ENCODE data around the gene RASGRP3.

RASGRP3 gene

GRCh38 chr2:33494877-33495641, 18.6 kb downstream of the RASGRP3 start:
- no peak overlapping the region for H3K4me3 ChIP-seq (ENCODE audit: low read depth, low read length)
- no peak for TF ChIP-seq CTCF (IDR thresholded peaks at IDR 0.05; ENCODE audit: low read depth, low read length)

GRCh38 chr2:33495683-33496082, 19.2 kb downstream of the RASGRP3 start:
- no peak for TF ChIP-seq CTCF (IDR thresholded peaks at IDR 0.05; ENCODE audit: low read depth, low read length)
- H3K4me3 ChIP-seq (ENCODE audit: low read depth, low read length) = no peak overlapping the region

GRCh38 chr2:33496150-33496549, 19.7 kb downstream of the RASGRP3 start:
- TF ChIP-seq CTCF (IDR thresholded peaks at IDR 0.05; ENCODE audit: low read depth, low read length) = no peak
- H3K4me3 ChIP-seq (ENCODE audit: low read depth, low read length) = no peak overlapping the region

GRCh38 chr2:33496726-33497125, 20.3 kb downstream of the RASGRP3 start:
- H3K4me3 ChIP-seq (ENCODE audit: low read depth, low read length) = no peak overlapping the region
- TF ChIP-seq CTCF (IDR thresholded peaks at IDR 0.05; ENCODE audit: low read depth, low read length) = no peak

- TF ChIP-seq CTCF (IDR thresholded peaks at IDR 0.05; ENCODE audit: low read depth, low read length) = no peak
Measured at GRCh38 chr2:33497221-33497650, 20.8 kb downstream of the RASGRP3 start.

GRCh38 chr2:33498291-33498956, 22.0 kb downstream of the RASGRP3 start:
- TF ChIP-seq CTCF (IDR thresholded peaks at IDR 0.05; ENCODE audit: low read depth, low read length) = no peak
- no peak overlapping the region for H3K4me3 ChIP-seq (ENCODE audit: low read depth, low read length)

More at GRCh38 chr2:33497221-33497650, 20.8 kb downstream of the RASGRP3 start:
- no peak overlapping the region for H3K4me3 ChIP-seq (ENCODE audit: low read depth, low read length)

GRCh38 chr2:33500177-33500576, 23.7 kb downstream of the RASGRP3 start:
- no peak overlapping the region for H3K4me3 ChIP-seq (ENCODE audit: low read depth, low read length)
- no peak for TF ChIP-seq CTCF (IDR thresholded peaks at IDR 0.05; ENCODE audit: low read depth, low read length)
